Fibroblast of lung (primary cell): Measurements from ENCODE around the gene KIF6. TPM values are rescaled to one million over a fixed set of nuclear protein-coding genes. Genes with fewer than 3 reads are reported as not detected.

Source experiments
- DNase-seq, 2 donors: peaks; one replicate each; pipeline versions ENCODE4 v3.0.0 to v3.0.0-alpha.2; 2010; ENCODE audit warnings: low read depth in 2 of 2
- H2AFZ ChIP-seq: 2 replicates; pipeline ENCODE4 v1.5.1; 2012; ENCODE audit warnings: low read length, control low read depth, inconsistent platforms
- H3K27ac ChIP-seq: 2 replicates; pipeline ENCODE4 v1.5.1; 2011; ENCODE audit warnings: low read length, control low read depth; ENCODE audit not compliant: insufficient read depth
- H3K27me3 ChIP-seq: 2 replicates; pipeline ENCODE4 v1.5.1; 2011; ENCODE audit warnings: mild to moderate bottlenecking, low read length; ENCODE audit not compliant: control insufficient read depth, insufficient read depth
- H3K36me3 ChIP-seq: 2 replicates; pipeline ENCODE4 v1.5.1; 2011; ENCODE audit warnings: low read length; ENCODE audit not compliant: control insufficient read depth, insufficient read depth
- H3K4me1 ChIP-seq: 2 replicates; pipeline ENCODE4 v1.5.1; 2011; ENCODE audit warnings: low read length; ENCODE audit not compliant: control insufficient read depth, insufficient read depth; ENCODE audit errors: extremely low read depth
- H3K4me2 ChIP-seq: 2 replicates; pipeline ENCODE4 v1.5.1; 2011; ENCODE audit warnings: low read length, control low read depth; ENCODE audit not compliant: insufficient read depth; ENCODE audit errors: extremely low read depth
- H3K4me3 ChIP-seq, 4 experiments: fragments of 200-600 bp in 1 of 4; sonication (generic) in 1 of 4; replicated peaks in 1 of 4; 2 replicates each; pipeline ENCODE4 v1.5.1; 2011 to 2016; ENCODE audit warnings: low read length in 4 of 4, low read depth in 3 of 4, mild to moderate bottlenecking in 3 of 4, control low read depth in 2 of 4, inconsistent platforms in 1 of 4, mixed read lengths in 1 of 4; ENCODE audit not compliant: insufficient read depth in 1 of 4; ENCODE audit errors: control extremely low read depth in 1 of 4
- H3K79me2 ChIP-seq: 2 replicates; pipeline ENCODE4 v1.5.1; 2012; ENCODE audit warnings: mild to moderate bottlenecking, low read length, inconsistent platforms; ENCODE audit not compliant: control insufficient read depth, insufficient read depth
- H3K9ac ChIP-seq: 2 replicates; pipeline ENCODE4 v1.5.1; 2011; ENCODE audit warnings: mild to moderate bottlenecking, low read length, control low read depth; ENCODE audit not compliant: insufficient read depth
- H3K9me3 ChIP-seq: 2 replicates; pipeline ENCODE4 v1.5.1; 2012; ENCODE audit warnings: low read depth, low read length; ENCODE audit not compliant: control insufficient read depth, insufficient read depth
- H4K20me1 ChIP-seq: 2 replicates; pipeline ENCODE4 v1.5.1; 2011; ENCODE audit warnings: low read length; ENCODE audit not compliant: control insufficient read depth, insufficient read depth; ENCODE audit errors: extremely low read depth
- CTCF ChIP-seq, 2 donors: IDR thresholded peaks in 1 of 2; conservative IDR thresholded peaks in 1 of 2; 1 replicate in 1 of 2; 2 replicates in 1 of 2; pipeline ENCODE4 v1.5.1; 2011 to 2012; ENCODE audit warnings: low read length in 2 of 2, control low read depth in 1 of 2, inconsistent platforms in 1 of 2, low read depth in 1 of 2, mild to moderate bottlenecking in 1 of 2
- EZH2 ChIP-seq: IDR thresholded peaks from 2 replicates; pipeline ENCODE4 v1.5.1; 2012; ENCODE audit warnings: low read length, control low read depth, mild to moderate bottlenecking; ENCODE audit errors: missing control alignments
- polyA plus RNA-seq, 2 donors: library from polyadenylated mRNA; depleted of rRNA in 1 of 2; stranded (reverse) in 1 of 2; unstranded in 1 of 2; fragments of >200 nt; gene quantifications; 2 replicates each; pipeline ENCODE4 v1.2.1, GENCODE V29; 2011 to 2012; ENCODE audit warnings: missing spikeins in 1 of 2
- total RNA-seq: library from RNA; depleted of rRNA; stranded (reverse); fragments of >200 nt; gene quantifications from 2 replicates; pipeline ENCODE4 v1.2.1, GENCODE V29; 2014

KIF6 gene
- total and polyA plus RNA-seq, 2 donors (not counting 1 experiment from before 2014, with no cell fraction given), result 0.24 to 0.83 TPM

GRCh38 chr6:39361657-39362486 is 363.3 kb downstream of the KIF6 start:
- Histone ChIP-seq H3K4me1 (no peaks in the 10 kb centered on the region), H3K27ac (no peak overlapping the region), H3K9me3 (no peaks in the 10 kb centered on the region), H3K36me3 (no peaks in the 10 kb centered on the region), H4K20me1 (no peaks in the 10 kb centered on the region), H3K27me3 (no peaks in the 10 kb centered on the region), H3K4me3 (no peak overlapping the region), H2AFZ (peak overlapping the region; percentile 35), H3K79me2 (no peaks in the 10 kb centered on the region), H3K9ac (no peak overlapping the region), H3K4me2 (no peak overlapping the region)
- TF ChIP-seq EZH2, result no peak
- peak; percentile 89 to 93 for TF ChIP-seq CTCF (conservative IDR thresholded peaks at IDR 0.05 in 1 of 2, IDR thresholded peaks at IDR 0.05 in 1 of 2; ENCODE audit: low read depth in 1 of 2, low read length in 2 of 2)
- peak; percentile 56 to 67 for DNase-seq

- no peak overlapping the region for H3K4me2 ChIP-seq
- H4K20me1 ChIP-seq, result no peaks in the 10 kb centered on the region
- no peaks in the 10 kb centered on the region for H3K79me2 ChIP-seq
- no peaks in the 10 kb centered on the region for H3K4me1 ChIP-seq
- no peak overlapping the region for H3K27ac ChIP-seq
- no peaks in the 10 kb centered on the region for H3K9me3 ChIP-seq
- no peaks in the 10 kb centered on the region for H3K27me3 ChIP-seq
- no peak for DNase-seq
- no peak overlapping the region for H3K9ac ChIP-seq
- no peak overlapping the region for H3K4me3 ChIP-seq
- H3K36me3 ChIP-seq, result no peaks in the 10 kb centered on the region
- TF ChIP-seq CTCF (conservative IDR thresholded peaks at IDR 0.05 in 1 of 2, IDR thresholded peaks at IDR 0.05 in 1 of 2; ENCODE audit: low read depth in 1 of 2, low read length in 2 of 2), result no peak
- TF ChIP-seq EZH2, result no peak
- no peak overlapping the region for H2AFZ ChIP-seq
Observed at GRCh38 chr6:39360378-39360777, 364.8 kb downstream of the KIF6 start.

- Histone ChIP-seq H3K9ac (no peak overlapping the region), H3K4me2 (no peak overlapping the region), H3K9me3 (no peaks in the 10 kb centered on the region), H3K36me3 (no peaks in the 10 kb centered on the region), H3K4me3 (no peak overlapping the region), H4K20me1 (no peaks in the 10 kb centered on the region), H2AFZ (no peak overlapping the region), H3K27me3 (no peaks in the 10 kb centered on the region), H3K79me2 (no peaks in the 10 kb centered on the region), H3K4me1 (no peaks in the 10 kb centered on the region), H3K27ac (no peak overlapping the region)
- TF ChIP-seq CTCF (conservative IDR thresholded peaks at IDR 0.05 in 1 of 2, IDR thresholded peaks at IDR 0.05 in 1 of 2; ENCODE audit: low read depth in 1 of 2, low read length in 2 of 2) (no peak), EZH2 (no peak)
- DNase-seq, result peak; percentile 44 to 82
Observed at GRCh38 chr6:39357998-39358686, 367.1 kb downstream of the KIF6 start.
